SIG-M5 (cell line): Measurements from ENCODE around the gene SATB2.

Experiments used
- DNase-seq: peaks from one replicate; lab custom pipeline; 2025; lab: John Stamatoyannopoulos, UW

SATB2 gene

GRCh38 chr2:199405241-199405640 lies 52.5 kb downstream of the SATB2 start:
- no peak for DNase-seq

GRCh38 chr2:199404841-199405240 lies 52.9 kb downstream of the SATB2 start:
- DNase-seq, result no peak

GRCh38 chr2:199395311-199395710 lies 62.4 kb downstream of the SATB2 start:
- no peak for DNase-seq

GRCh38 chr2:199392363-199392762 lies 65.4 kb downstream of the SATB2 start:
- no peak for DNase-seq

DNA sequence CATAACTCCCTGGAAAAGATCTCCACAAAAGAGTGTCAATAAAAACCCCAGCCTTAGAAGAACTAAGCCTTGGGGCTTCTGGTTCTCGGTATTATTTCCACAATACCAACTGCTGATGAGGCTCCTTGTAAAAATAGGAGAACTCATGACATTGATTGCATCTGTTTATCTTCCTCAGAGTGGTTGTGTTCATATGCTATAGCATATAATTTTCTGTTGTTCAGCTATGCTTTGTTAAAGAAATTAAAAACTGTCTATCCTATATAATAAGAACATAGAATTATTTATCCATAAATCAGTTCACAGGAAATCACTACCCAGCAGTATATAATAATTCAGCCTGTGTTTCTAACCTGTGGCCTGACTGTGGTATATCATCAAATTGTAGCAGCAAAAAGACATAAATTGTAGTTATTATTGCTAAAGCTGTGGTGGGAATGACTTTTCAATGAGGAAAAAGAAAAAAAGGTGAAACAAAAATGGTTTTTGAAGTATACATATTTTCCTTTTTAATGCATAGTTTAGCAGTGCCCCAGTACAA lies 68.9 kb downstream of the SATB2 start:
- DNase-seq, result no peak

GRCh38 chr2:199384043-199384442 lies 73.7 kb downstream of the SATB2 start:
- no peak for DNase-seq

DNA sequence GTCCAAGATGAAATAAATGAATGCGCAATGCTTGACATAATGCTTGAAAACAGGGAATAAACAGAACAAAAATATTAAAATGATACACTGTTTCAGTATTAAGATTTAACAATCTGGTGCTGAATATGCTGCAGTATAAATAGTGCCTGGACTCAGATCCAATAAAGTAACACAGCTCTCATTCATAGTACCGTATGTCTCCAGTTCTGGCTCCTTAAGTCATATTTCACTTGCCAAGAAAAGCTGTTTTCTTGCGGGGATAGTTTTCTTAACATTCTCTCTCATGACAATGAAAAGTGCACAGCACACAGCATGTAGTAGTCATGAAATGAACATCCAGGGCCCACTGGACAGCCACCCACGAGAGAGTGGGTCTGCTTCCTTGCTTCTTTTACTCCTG lies 74.7 kb downstream of the SATB2 start:
- no peak for DNase-seq

DNA sequence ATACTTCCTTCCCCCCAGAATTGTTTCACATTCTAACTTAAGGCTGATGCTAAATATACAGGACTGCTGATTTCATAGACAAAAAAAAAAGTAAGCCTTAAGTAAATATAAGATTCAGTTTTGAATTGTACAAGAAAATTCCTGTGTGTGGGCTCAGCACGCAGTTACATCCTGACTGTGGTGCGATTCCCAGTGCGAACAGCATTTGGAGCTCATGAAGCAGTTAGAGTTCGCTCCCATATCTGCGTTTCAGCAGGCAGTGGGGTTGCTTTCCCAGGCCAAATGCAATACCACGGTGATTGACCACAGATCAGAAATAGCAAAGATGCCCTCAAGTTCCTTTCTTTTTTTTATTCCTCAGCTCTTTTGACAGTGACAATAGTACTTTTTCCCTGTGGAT lies 75.6 kb downstream of the SATB2 start:
- no peak for DNase-seq

- DNase-seq, result no peak
Measured at GRCh38 chr2:199381531-199381930, 76.2 kb downstream of the SATB2 start.

DNA sequence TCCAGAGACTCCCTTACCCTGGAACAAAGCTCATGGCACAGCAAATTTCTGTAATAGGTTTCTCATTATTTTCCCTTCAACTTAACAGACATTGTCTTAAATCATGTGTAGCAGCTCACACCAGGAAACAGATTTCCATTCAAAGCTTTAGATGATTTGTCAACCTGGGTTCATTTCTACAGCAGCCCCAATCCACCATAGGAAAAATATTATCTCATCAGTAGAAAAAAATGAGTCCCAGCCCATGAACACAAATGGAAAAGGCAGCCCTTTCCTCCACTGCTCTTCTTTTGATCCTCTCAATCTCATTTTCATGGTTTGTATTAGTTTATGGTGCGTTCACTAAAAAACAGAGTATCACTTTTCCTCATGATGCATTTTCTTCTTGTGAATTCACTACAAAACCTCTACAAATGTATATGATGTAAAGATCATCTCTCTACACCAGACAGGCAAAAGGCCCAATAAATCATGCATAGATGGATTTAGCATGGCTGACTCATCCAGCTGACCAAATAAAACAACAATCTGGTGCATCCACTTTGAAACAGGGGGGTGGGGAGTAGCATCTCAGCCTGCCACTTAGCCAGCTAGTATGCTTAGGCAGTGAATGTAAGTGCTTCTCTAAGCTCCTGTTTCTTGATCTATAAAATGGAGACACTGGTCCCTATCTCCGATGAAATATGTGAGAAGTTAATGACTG lies 78.6 kb downstream of the SATB2 start:
- DNase-seq, result no peak

- no peak for DNase-seq
Measured at GRCh38 chr2:199370150-199370780, 87.5 kb downstream of the SATB2 start.

GRCh38 chr2:199366406-199366805 lies 91.3 kb downstream of the SATB2 start:
- no peak for DNase-seq

GRCh38 chr2:199364153-199364552 lies 93.6 kb downstream of the SATB2 start:
- DNase-seq, result no peak

DNA sequence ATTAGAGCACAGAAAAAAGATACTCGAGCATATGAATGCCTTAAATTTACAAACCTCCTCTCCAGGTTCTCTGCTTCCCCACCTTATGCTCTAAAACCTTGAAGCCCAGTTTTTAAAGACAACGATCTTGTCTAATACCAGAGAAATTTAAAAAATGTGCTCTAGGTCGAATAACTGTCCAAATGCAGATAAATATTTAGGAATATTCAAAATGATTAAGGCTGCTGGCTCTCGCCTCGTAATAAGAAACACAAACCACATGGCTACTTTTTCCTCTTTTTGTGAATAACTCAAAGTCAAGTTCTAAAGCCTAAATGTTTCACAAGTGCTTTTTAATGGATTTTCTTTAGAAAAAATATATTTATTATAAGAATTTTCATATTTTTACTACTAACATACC lies 101.3 kb downstream of the SATB2 start:
- DNase-seq, result no peak

GRCh38 chr2:199348871-199349270 lies 108.9 kb downstream of the SATB2 start:
- DNase-seq, result no peak

GRCh38 chr2:199344012-199344411 lies 113.7 kb downstream of the SATB2 start:
- DNase-seq, result no peak

DNA sequence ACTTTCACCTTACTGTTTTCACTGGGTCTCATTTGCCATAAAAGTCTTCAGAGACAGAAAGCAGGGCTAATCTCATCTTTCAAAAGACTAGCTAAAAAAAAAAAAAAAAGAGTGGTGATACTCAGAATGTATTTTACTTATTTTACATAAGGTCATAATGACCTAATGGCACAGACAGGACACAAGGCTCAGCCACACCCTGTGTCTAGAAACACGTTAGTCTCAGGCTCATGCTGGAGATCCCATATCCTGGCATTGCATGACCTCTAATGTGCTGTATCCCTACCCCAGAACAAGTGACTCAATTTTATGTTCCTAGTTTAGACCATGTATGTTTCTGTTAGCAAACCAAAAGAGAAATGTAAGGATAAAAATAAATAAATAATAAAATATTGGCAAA lies 115.4 kb downstream of the SATB2 start:
- no peak for DNase-seq

- no peak for DNase-seq
Measured at GRCh38 chr2:199341123-199341522, 116.6 kb downstream of the SATB2 start.

GRCh38 chr2:199339891-199340605 lies 117.7 kb downstream of the SATB2 start:
- DNase-seq, result no peak

- DNase-seq, result no peak
Measured at GRCh38 chr2:199336546-199336945, 121.2 kb downstream of the SATB2 start.

GRCh38 chr2:199335502-199335901 lies 122.2 kb downstream of the SATB2 start:
- no peak for DNase-seq

GRCh38 chr2:199329466-199329865 lies 128.3 kb downstream of the SATB2 start:
- DNase-seq, result no peak

GRCh38 chr2:199329031-199329430 lies 128.7 kb downstream of the SATB2 start:
- DNase-seq, result no peak
